ENCODE data around the gene TENT5A.
"Not testable (repeated sequence)": the region's sequence is repeated elsewhere in the genome, so short reads cannot be mapped to it uniquely, and the experiment has no call there.

Gene TENT5A

GRCh38 chr6:81749707-81750106, 2.8 kb downstream of the TENT5A start:
- no peak for DNase-seq

DNA sequence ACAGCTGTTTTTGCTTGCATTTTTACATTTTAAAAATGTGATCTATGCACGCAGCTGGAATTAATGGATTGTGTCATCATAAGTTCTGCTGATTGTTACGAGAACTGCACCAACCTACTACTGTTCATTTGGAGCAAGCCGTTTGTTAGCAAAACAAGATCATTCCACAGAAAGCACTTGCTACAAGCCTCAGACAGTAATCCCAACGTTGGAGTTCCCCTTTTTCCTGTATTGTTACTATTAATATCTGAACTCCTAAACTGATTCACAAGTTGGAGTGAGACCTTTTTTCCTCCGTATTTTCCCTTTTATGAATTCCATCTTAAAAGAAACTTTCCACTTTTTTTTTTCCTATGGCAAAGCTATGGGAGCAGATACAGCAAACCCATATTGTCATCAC, 3.5 kb downstream of the TENT5A start:
- no peak for DNase-seq

DNA sequence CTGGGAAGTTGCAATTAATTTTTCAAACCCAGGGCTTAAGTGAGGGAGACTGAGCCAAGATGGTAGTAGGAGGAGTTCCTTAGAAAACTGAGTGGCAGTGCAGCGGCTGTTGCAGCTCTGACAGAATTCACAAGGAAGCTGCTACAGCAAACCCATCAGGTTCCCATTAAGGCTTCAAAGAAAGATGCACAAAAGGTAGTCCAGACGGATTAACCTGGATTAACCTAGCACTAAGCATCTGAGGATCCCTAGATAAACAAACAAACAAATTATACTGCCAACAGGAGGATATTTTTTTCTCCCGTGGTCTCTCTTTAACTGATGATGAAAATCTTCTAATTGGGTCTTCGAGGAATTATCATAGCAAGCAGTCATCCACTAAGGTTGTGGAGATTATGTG, 5.2 kb downstream of the TENT5A start:
- no peak for DNase-seq

DNA sequence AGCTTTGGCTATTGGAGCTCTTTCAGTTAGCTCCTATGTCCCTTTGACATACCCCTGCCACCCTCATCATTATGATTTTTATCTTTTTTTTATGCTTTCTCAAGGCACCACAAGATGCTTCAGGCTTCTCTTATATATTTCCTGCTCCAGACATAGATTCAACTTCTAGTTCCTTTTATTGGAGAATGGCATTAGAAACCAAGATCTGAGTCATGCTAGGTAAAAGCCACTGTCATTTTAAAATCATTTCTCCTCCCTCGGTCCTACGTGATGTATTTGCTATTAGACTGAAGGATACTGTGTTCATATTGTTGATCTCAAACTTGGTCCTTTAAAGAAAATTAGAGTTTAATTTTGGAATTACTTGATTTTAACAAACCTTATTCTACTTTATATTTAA, 8.3 kb downstream of the TENT5A start:
- DNase-seq: no peak

GRCh38 chr6:81743649-81744048, 8.8 kb downstream of the TENT5A start:
- DNase-seq: no peak

DNA sequence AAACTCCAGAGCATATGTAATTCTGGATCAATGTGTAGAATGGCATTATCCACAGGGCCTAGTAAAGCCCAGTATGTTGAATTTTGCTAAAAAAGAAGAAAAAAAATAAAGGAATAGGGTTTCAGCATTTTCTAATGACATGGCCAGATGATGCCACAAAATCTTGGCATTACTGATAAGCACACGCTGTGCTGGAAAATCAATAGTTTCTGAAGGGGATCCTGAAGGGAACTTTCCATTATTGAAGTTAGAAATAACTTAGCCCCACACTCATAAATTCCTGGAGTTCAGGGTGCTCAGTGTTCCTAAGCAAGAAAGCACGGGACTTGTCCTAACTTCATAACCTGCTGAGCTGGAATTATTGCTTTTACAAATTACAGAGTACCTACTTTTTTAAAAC, 10.8 kb downstream of the TENT5A start:
- no peak for DNase-seq

DNA sequence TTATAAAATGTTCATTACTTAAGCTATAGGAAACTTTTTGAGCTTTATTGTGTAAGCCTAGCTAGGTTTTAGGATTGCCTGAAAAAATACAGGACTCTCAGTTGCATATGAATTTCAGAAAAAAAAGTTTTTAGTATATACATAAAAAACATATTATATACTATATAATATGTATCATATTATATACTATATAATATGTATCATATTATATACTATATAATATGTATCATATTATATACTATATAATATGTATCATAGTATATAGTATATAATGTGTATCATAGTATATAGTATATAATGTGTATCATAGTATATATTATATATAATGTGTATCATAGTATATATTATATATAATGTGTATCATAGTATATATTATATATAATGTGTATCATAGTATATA, 11.9 kb downstream of the TENT5A start:
- DNase-seq: not testable (repeated sequence)

- no peak for DNase-seq
Observed at GRCh38 chr6:81739230-81740195, 13.0 kb downstream of the TENT5A start.

- no peak for DNase-seq
Observed at GRCh38 chr6:81736428-81736827, 16.1 kb downstream of the TENT5A start.

- no peak for DNase-seq
Observed at GRCh38 chr6:81735756-81736380, 16.6 kb downstream of the TENT5A start.

DNA sequence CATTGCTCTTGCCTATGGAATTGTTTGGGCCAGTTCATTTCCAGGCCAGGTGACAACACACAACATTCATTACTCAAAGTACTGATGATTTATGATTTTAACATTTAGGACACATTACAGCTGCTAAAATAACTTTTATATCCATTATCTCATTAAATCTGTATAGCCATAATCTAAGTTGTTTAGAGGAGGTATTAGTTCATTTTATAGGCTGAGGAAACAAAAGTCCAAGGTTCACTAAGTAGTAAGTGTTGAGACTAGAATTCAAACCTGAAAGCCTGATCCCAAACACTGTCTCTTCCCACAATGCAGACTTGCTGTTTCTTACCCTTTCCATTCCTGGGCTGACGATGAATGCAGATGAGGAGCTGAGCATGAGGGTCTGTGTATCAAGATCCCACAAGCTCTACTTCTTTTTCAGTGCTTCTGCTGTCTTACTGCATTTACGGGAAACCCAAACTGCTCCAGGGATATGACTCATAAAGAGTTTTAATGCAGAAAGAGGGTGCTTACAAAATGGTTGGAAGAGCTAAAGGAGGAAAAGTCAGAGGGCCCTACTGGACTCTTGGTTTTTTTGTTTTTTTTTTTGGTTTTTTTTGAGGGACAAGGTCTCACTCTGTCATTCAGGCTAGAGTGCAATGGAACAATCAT, 17.9 kb downstream of the TENT5A start:
- no peak for DNase-seq

- DNase-seq: no peak
Observed at GRCh38 chr6:81734081-81734480, 18.4 kb downstream of the TENT5A start.

GRCh38 chr6:81731814-81732213, 20.7 kb downstream of the TENT5A start:
- DNase-seq: no peak

DNA sequence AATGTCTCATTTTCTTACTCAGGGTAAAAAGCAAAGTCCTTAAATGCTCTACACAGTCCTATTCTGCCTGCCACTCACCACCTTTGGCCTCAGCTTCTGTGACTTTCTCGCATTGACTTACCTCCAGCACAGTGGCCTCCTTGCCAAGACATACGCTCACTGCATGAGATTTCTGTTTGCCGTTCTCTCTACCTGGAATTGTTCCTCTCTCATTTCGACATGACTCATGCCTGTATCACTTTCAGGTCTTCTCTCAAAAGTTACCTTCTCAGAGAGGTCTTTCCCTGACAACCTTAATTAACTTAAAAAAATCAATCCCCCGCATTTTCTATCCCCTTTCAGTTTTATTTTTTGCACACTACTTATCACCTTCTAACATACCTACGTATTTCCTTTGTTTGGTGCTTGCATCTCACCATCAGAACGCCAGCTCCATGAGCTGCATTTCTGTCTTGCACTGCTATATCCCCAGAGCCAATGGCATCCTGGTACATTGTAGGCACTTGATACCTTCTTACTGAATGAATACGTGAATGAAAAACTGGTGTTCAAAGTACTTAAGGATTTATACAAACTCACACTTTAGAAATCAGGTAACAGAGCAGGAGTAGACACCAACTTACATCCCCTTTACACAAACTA, 24.5 kb downstream of the TENT5A start:
- no peak for DNase-seq

- no peak for DNase-seq
Observed at GRCh38 chr6:81725127-81725526, 27.4 kb downstream of the TENT5A start.

- no peak for DNase-seq
Observed at GRCh38 chr6:81722506-81723223, 29.8 kb downstream of the TENT5A start.

- DNase-seq: no peak
Observed at GRCh38 chr6:81720427-81720826, 32.1 kb downstream of the TENT5A start.

DNA sequence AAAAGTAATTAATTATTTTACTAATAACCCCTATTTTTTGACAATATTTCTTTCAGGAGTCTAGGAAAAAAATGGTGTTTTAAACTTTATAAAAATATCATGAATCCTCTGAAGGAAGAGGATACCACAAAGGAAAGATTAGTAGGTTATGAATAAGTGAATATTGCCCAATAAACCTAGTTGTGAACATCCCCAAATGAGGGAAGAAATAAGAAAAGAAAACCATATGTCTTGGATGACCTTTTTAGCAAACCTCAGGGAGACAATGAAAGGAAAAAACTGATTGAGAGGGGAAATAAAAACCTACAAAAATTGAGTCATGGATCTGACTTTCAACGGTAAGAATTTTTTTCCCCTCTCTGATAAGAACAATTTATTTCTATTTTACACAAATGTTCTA, 34.4 kb downstream of the TENT5A start:
- no peak for DNase-seq

DNA sequence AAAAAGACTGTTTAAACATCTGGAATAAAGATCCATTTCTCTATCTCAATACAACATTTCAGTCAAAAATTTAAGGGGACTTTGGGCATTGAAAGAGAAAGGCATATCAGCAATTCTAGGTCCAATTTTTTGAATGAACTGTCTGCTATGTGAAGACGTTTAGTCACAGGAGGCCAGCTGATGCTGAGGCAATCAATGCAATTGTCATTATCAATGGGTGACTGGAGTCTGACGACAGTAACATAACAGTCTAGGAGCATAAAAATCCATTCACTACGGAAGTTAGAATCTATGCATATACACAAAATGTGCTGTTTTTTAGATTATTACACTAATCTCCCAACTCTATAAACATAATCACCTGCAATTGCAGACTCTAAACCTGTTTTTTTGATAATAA, 37.8 kb downstream of the TENT5A start:
- no peak for DNase-seq

- DNase-seq: no peak
Observed at GRCh38 chr6:81713205-81713604, 39.3 kb downstream of the TENT5A start.

GRCh38 chr6:81708113-81708699, 44.3 kb downstream of the TENT5A start:
- no peak for DNase-seq

DNA sequence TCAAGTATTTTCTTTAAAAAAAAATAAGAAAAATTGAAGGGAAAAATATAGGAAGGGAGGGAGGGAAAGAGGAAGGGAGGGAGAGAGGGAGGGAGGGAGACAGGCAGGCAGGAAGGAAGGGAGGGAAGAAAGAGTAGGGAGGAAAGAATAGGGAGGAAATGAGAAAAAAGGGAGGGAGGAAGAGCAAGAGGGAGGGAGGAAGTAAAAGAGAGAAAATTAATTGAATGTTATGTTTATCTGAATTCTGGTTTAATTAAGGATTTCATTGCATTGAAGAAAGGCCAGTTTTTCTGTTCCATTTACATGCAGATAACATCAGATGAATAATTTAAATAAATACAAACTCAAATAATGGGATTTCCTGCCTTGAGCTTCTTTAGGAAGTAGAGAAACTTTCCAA, 47.8 kb downstream of the TENT5A start:
- no peak for DNase-seq
